ENCODE measurements around the gene FASLG.
"Not testable (repeated sequence)": the region's sequence is repeated elsewhere in the genome, so short reads cannot be mapped to it uniquely, and the experiment has no call there.

FASLG gene

DNA sequence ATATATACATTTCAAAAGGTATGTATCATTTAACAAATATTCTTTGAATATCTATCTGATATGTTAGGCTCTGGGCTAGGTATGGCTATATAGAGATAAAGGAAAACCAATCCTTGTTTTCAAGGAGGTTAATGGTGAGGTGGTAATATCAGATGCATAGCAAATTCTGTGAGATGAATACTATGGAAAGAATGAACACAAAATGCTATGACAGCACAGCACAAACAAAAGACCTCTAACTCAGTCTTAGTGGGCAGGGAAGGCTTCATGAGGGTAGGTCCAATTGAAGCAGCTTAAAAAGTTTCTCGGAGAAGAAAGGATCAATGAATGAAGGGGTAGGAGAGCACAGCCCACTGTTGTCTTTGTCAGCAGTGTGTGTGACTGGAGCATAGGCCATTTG, 27.2 kb downstream of the FASLG start:
- DNase-seq = no peak

DNA sequence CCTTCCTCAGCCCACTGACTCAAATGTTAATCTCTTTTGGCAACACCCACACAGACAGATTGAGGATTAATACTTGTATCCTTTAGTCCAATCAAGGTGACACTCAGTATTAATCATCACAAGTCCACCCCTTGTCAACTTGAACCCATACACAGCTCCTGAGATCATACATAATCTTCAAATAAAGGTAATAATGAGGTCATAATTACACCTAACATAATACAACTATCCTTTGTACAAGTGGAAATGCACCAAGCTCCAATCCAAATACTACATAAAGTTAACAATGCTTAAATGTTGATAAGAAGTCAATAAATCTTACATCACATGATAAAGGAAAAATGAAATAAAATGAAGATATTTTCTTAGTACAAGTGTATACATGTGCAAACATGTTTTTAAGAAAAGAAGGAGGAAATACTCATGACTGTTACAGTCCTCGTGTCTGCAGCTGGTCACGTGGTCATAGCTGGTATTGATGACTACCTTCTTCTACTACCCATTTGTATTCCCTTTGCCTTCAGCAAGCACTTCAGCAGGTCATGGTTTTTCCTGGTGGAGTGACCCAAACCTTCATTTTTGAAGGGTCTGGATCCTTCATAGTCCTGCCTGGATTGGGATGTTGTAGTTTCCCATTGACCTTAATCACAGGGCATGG, 29.7 kb downstream of the FASLG start:
- DNase-seq = not testable (repeated sequence)

DNA sequence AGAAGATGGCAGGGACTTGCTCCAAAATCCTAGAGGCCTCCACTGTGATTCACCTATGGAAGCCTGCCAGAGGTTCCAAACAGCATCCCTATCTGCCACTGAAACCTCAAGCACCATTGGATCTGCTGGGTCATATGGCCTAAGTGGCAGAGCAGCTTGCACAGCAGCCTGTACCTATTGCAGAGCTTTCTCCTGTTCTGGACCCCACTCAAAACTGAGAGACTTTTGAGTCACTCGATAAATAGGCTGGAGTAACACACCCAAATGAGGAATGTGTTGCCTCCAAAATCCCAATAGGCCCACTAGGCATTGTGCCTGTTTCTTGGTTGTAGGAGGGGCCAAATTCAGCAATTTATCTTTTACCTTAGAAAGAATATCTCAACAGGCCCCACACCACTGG, 32.0 kb downstream of the FASLG start:
- DNase-seq = not testable (repeated sequence)

DNA sequence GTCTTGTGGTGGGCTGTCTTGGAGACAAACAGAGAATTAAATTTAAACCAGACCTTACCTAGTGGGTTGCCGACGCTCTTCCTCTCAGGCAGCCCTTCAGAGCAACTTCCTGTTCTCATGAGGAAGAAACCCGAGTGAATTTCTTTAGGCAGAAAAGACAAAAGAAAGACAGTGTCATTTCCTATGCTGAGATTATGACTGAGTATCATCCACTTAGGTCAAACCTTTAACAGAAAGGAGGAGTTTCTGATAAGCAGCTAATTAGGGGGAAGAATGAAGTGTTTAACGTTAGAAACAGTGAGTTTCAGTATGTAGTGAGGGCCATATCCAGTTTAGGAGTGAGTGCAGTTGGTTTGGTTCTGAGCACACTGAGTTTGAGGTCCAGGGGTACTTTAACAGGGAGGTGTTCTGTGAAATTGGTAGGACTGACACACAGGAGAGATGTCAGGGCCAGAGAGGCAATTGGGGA, 38.7 kb downstream of the FASLG start:
- no peak for DNase-seq

DNA sequence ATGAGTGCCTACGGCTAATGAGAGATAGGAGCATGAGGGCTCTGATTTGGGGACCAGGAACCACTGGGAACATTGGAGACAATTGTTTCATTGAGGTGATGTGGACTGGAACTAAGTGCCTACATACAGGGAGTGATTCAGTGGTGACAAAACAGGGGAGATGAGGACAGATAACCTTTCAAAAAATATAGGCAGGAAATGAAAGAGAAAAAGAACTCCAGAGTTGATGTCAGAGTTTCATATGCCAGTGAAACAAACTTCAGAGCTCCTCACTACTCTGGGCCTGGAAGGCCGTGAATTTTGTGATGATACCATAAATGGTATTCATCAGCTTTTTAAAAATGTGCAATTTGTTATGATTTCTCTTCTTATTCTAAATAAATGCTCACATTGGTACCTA, 39.3 kb downstream of the FASLG start:
- DNase-seq = no peak

DNA sequence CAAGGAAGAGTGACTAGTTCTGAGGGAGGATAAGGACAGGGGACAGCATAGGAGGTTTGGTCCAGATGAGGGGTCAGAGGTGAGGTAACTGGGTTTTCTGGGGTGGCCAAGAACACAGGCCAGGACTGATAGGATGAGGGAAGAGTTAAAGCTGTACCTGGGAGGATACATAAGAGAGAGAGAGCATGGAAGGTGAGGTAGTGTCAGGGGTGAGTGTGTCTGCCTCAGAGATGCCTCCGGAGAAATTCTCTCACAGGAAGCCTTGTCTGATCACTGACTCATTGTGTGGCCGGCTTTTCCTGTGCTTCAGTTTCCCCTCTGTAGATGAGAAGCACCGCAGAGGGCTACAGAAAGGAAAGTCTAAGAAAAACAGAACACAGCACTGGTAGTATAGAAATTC, 40.2 kb downstream of the FASLG start:
- peak; percentile 71 for DNase-seq

DNA sequence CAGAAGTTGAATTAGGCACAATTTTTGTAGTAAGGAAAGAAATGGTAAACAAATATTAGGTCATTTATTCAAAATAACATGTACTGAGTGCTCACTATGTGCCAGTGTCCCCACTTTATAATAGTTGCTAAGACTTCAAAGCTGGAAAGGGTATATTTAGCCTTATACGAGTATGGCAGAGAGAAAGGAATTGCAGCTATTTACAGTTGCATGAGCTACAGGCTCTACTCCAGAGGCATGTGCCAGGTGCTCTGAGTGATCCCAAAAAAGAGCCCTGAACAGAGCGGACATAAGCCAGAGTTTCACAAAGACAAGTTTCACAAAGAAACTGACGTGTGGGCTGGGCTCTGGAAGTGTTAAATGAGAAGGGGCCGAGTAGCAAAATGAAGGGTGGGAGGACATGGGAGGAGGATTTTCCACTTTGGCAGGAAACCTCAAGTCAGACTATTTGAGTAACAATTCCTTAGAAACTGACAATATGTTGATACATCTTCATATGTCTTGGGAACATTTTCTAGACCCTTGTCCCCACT, 40.9 kb downstream of the FASLG start:
- no peak for DNase-seq

DNA sequence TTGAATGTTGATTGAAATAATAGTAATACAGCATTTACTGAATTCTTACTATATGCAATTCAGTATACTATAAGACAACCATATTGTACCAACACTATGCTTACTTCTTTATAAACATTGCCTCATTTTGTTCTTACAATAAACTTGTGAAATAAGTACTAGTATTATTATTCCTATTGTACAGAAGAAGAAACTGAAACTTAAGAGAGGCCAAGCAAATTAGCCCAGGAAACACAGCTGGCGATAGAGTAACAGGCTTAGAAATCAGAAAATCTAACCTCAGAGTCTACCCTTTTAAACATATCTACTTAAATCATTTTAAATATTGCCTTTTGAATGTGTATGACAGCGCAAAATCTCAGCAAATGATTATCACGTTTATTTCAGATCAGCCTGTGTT, 41.7 kb downstream of the FASLG start:
- no peak for DNase-seq

DNA sequence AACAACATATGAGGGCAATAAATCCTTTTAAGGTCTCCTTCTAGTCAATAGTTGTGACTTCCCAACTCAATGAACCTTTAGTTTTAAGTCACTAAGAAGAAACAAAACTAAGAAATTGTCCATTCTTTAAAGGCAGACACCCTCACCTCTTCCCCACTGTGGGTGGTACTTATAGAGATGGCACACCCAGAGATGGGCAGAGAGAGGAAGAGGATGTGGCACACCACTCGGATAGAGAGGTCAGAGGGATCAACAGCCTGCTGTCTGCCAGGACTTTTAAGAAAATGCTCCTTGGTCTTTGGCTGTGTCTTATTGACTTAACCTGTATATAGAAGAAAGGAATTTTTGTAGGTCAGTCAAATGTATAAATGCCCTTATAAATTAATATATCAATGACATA, 45.1 kb downstream of the FASLG start:
- DNase-seq = no peak

DNA sequence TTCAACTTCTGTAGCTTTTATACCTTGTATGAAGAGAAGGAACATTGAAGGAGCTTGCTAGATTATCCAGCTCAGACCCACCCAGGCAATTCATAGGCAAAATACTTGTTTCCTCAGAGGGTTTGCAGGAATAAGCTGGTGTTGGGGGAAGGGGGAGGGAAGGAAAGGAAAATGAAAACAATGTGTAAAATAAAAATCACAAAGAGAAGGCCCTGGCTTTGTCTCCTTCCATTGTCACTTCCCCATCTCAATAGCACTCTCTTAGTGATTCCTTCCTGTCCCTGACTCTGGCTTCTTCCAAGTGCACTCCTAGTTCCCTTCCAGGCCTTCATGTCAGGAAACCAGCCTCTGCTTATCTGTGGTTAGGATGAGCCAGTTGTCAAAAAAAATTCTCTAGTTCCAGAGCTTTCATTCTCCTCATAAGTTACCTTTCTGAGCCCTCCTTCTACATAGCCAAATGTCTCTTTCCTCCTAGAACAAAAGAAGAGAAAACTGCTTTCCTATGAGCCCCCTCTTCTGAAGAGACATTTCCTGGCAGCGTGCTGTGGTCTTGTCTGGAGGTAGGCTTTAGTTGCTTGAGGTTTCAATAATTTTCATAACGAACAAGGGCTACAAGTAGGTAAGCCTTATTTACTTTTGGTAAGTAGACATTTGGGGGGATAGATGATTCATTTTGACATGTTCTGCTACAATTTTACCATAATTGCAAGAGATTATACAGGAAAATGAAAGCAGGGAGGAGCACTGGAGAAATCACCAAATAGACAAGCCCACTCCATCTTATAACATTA, 45.7 kb downstream of the FASLG start:
- DNase-seq = no peak

DNA sequence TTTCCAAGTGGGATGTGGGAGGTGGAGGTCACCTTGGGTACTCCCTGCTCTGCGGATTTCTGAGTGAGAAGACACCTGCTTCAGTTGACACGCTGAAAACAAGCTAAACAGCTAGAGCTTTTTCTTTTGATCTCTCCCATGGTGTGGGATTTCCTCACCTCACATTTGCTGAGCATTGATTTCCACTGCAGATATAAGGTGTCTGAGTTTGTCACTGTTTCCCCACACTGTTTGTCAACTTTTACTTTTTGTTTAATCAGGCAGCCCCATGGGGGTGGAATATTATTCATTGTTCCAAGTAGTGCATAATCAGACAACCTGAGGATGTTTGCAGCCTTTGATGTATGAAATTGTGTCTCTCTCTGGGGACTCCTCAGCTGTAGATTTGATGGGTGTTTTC, 49.5 kb downstream of the FASLG start:
- peak; percentile 27 for DNase-seq

DNA sequence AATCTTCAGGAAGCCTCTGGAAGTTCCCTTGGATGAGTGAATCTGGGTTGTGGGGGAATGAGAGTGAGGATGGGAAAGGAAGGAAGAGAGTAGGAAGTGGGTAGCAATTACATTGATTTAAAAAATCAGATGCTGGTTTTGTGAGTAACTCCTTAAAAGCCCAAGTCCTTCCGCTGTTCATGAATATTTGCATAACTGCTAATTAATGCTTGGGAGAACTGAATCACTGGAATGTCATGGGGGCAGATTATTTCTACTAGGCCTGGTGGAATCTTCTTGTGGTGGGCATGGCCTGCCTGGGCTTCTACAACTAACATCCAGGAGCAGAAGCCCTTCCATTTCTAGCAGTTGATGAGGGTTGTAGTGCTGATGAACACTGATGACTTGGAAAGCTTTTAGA, 52.7 kb downstream of the FASLG start:
- DNase-seq = no peak

DNA sequence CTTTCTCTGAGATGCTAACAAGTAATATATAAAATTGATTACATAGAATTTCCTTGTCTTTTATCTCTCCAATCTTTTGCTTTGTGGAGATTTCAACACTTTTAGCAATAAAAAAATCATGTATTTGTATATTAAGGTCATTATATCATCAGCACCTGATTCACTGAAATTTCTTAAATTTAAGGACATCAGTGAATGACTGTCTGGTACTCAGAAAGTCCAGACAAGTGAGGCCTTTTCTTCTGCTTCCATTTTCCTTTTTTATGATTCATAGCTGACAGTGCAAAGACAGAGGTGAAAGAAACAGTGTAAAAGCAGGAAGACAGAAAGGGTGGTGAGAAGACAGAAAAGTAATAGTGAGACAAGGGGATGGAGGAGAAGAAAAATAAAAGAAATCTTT, 54.6 kb downstream of the FASLG start:
- DNase-seq = no peak

Measured in activated CD4-positive, alpha-beta T cell treated with anti-CD3 and anti-CD28 coated beads, Interleukin-2, amount 50 U/mL, for 1 hour (primary cell).